Central memory CD8-positive, alpha-beta T cell (primary cell): ENCODE measurements around the gene GCNT2.
A peak's percentile ranks its signal among the peaks of the same experiment; 100 is the strongest.
"Not testable (repeated sequence)": the region's sequence is repeated elsewhere in the genome, so short reads cannot be mapped to it uniquely, and the experiment has no call there.

Experiments used
- ATAC-seq: fragments of 150-1000 bp; cut with Tn5 transposase; replicated peaks from 2 replicates; pipeline ENCODE4 v1.10.0; 2022; ENCODE audit warnings: mild to moderate bottlenecking, moderate FRiP score, moderate number of reproducible peaks; ENCODE audit not compliant: poor library complexity, severe bottlenecking; ENCODE audit errors: extremely low read depth
- DNase-seq, 2 donors: peaks; one replicate each; pipeline ENCODE4 v3.0.0; 2021; ENCODE audit warnings: low spot score in 2 of 2
- H3K27ac Mint-ChIP-seq: one replicate; pipeline ENCODE4 v1.8.0; 2022; ENCODE audit warnings: low read depth, mild to moderate bottlenecking, moderate library complexity, mixed read lengths
- H3K27me3 Mint-ChIP-seq: one replicate; pipeline ENCODE4 v1.8.0; 2022; ENCODE audit warnings: mixed read lengths
- H3K36me3 Mint-ChIP-seq: one replicate; pipeline ENCODE4 v1.8.0; 2022; ENCODE audit warnings: mild to moderate bottlenecking, moderate library complexity, mixed read lengths; ENCODE audit not compliant: insufficient read depth
- H3K4me1 Mint-ChIP-seq: one replicate; pipeline ENCODE4 v1.8.0; 2022; ENCODE audit warnings: mixed read lengths
- H3K4me3 Mint-ChIP-seq: one replicate; pipeline ENCODE4 v1.8.0; 2022; ENCODE audit warnings: mild to moderate bottlenecking, moderate library complexity, mixed read lengths
- H3K9me3 Mint-ChIP-seq: one replicate; pipeline ENCODE4 v1.8.0; 2022; ENCODE audit warnings: mixed read lengths

Gene GCNT2

GRCh38 chr6:10557913-10558312, 36.8 kb downstream of the GCNT2 start:
- Mint-ChIP-seq H3K27ac (no peak overlapping the region), H3K36me3 (peaks cover 4% of the 10 kb centered on the region), H3K4me1 (peaks cover 15% of the 10 kb centered on the region), H3K9me3 (no peaks in the 10 kb centered on the region), H3K4me3 (no peak overlapping the region), H3K27me3 (no peaks in the 10 kb centered on the region)
- DNase-seq, result no peak
- no peak for ATAC-seq

GRCh38 chr6:10558565-10558964, 37.4 kb downstream of the GCNT2 start:
- DNase-seq, result no peak
- H3K9me3 Mint-ChIP-seq, result no peaks in the 10 kb centered on the region

GRCh38 chr6:10559522-10560152, 38.5 kb downstream of the GCNT2 start:
- H3K4me1 Mint-ChIP-seq, result peaks cover 15% of the 10 kb centered on the region
- H3K36me3 Mint-ChIP-seq, result peaks cover 4% of the 10 kb centered on the region
- no peaks in the 10 kb centered on the region for H3K9me3 Mint-ChIP-seq

More at GRCh38 chr6:10558565-10558964, 37.4 kb downstream of the GCNT2 start:
- peaks cover 15% of the 10 kb centered on the region for H3K4me1 Mint-ChIP-seq
- no peaks in the 10 kb centered on the region for H3K27me3 Mint-ChIP-seq
- H3K4me3 Mint-ChIP-seq, result no peak overlapping the region
- H3K27ac Mint-ChIP-seq, result no peak overlapping the region
- H3K36me3 Mint-ChIP-seq, result peaks cover 4% of the 10 kb centered on the region
- ATAC-seq, result no peak

GRCh38 chr6:10561611-10562199, 40.6 kb downstream of the GCNT2 start:
- Mint-ChIP-seq H3K27me3 (no peaks in the 10 kb centered on the region), H3K27ac (no peak overlapping the region)

More at GRCh38 chr6:10559522-10560152, 38.5 kb downstream of the GCNT2 start:
- DNase-seq (no peak), ATAC-seq (no peak)
- Mint-ChIP-seq H3K4me3 (no peak overlapping the region), H3K27ac (no peak overlapping the region), H3K27me3 (no peaks in the 10 kb centered on the region)

GRCh38 chr6:10564975-10565673, 44.0 kb downstream of the GCNT2 start:
- DNase-seq (no peak), ATAC-seq (no peak)
- Mint-ChIP-seq H3K36me3 (peaks cover 2% of the 10 kb centered on the region), H3K4me1 (peaks cover 5% of the 10 kb centered on the region), H3K27ac (no peak overlapping the region), H3K27me3 (no peaks in the 10 kb centered on the region), H3K4me3 (no peak overlapping the region), H3K9me3 (no peaks in the 10 kb centered on the region)

More at GRCh38 chr6:10561611-10562199, 40.6 kb downstream of the GCNT2 start:
- H3K36me3 Mint-ChIP-seq, result peaks cover 2% of the 10 kb centered on the region
- no peak for DNase-seq
- H3K4me3 Mint-ChIP-seq, result no peak overlapping the region
- no peak for ATAC-seq
- H3K9me3 Mint-ChIP-seq, result no peaks in the 10 kb centered on the region
- peaks cover 5% of the 10 kb centered on the region for H3K4me1 Mint-ChIP-seq

GRCh38 chr6:10565913-10566312, 44.8 kb downstream of the GCNT2 start:
- Mint-ChIP-seq H3K4me1 (peaks cover 5% of the 10 kb centered on the region), H3K27me3 (no peaks in the 10 kb centered on the region), H3K9me3 (no peaks in the 10 kb centered on the region), H3K27ac (peak overlapping the region; percentile 67), H3K4me3 (no peak overlapping the region), H3K36me3 (no peaks in the 10 kb centered on the region)
- DNase-seq (no peak), ATAC-seq (no peak)

GRCh38 chr6:10567256-10568026, 46.3 kb downstream of the GCNT2 start:
- Mint-ChIP-seq H3K27me3 (no peaks in the 10 kb centered on the region), H3K27ac (no peak overlapping the region), H3K9me3 (no peaks in the 10 kb centered on the region), H3K36me3 (no peaks in the 10 kb centered on the region), H3K4me1 (no peaks in the 10 kb centered on the region), H3K4me3 (no peak overlapping the region)
- ATAC-seq, result no peak
- no peak for DNase-seq

- Mint-ChIP-seq H3K4me1 (no peaks in the 10 kb centered on the region), H3K9me3 (no peaks in the 10 kb centered on the region), H3K27me3 (no peaks in the 10 kb centered on the region), H3K36me3 (no peaks in the 10 kb centered on the region), H3K27ac (no peak overlapping the region), H3K4me3 (no peak overlapping the region)
- no peak for ATAC-seq
- no peak for DNase-seq
Measured at GRCh38 chr6:10569392-10570127, 48.4 kb downstream of the GCNT2 start.

GRCh38 chr6:10575519-10575918, 54.4 kb downstream of the GCNT2 start:
- H3K27ac Mint-ChIP-seq, H3K4me1 Mint-ChIP-seq: not testable (repeated sequence)

GRCh38 chr6:10576226-10576625, 55.1 kb downstream of the GCNT2 start:
- no peaks in the 10 kb centered on the region for H3K27me3 Mint-ChIP-seq
- ATAC-seq, result no peak
- no peaks in the 10 kb centered on the region for H3K9me3 Mint-ChIP-seq
- DNase-seq, result no peak
- H3K27ac Mint-ChIP-seq, result no peak overlapping the region
- H3K4me1 Mint-ChIP-seq, result no peaks in the 10 kb centered on the region
- H3K4me3 Mint-ChIP-seq, result no peak overlapping the region
- H3K36me3 Mint-ChIP-seq, result peaks cover 2% of the 10 kb centered on the region

More at GRCh38 chr6:10575519-10575918, 54.4 kb downstream of the GCNT2 start:
- H3K27me3 Mint-ChIP-seq, H3K9me3 Mint-ChIP-seq, DNase-seq, H3K36me3 Mint-ChIP-seq, ATAC-seq, H3K4me3 Mint-ChIP-seq: not testable (repeated sequence)

- Mint-ChIP-seq H3K9me3 (no peaks in the 10 kb centered on the region), H3K4me1 (no peaks in the 10 kb centered on the region), H3K27me3 (no peaks in the 10 kb centered on the region), H3K27ac (no peak overlapping the region), H3K36me3 (peaks cover 4% of the 10 kb centered on the region), H3K4me3 (no peak overlapping the region)
- DNase-seq (no peak), ATAC-seq (no peak)
Measured at GRCh38 chr6:10577112-10577511, 56.0 kb downstream of the GCNT2 start.

GRCh38 chr6:10578723-10579122, 57.6 kb downstream of the GCNT2 start:
- no peak for ATAC-seq
- Mint-ChIP-seq H3K4me1 (no peaks in the 10 kb centered on the region), H3K27ac (no peak overlapping the region)

More at GRCh38 chr6:10578723-10579122, 57.6 kb downstream of the GCNT2 start:
- Mint-ChIP-seq H3K4me3 (no peak overlapping the region), H3K36me3 (peaks cover 4% of the 10 kb centered on the region), H3K27me3 (no peaks in the 10 kb centered on the region), H3K9me3 (no peaks in the 10 kb centered on the region)
- DNase-seq, result no peak
